Activated CD4-positive, alpha-beta T cell treated with anti-CD3 and anti-CD28 coated beads, Interleukin-10, Interleukin-2, amounts not matched to agents 100 ng/mL and 50 ng/mL, durations not matched to agents 16 hours and 8 hours (primary cell): ENCODE results near the gene CTDSPL.

Experiments used
- DNase-seq: peaks from one replicate; pipeline ENCODE4 v3.0.0-alpha.2; 2020

Gene CTDSPL

GRCh38 chr3:37855363-37855970 lies 6.2 kb upstream of the CTDSPL start:
- DNase-seq, result peak; percentile 77

GRCh38 chr3:37856381-37856780 lies 5.3 kb upstream of the CTDSPL start:
- DNase-seq, result no peak

DNA sequence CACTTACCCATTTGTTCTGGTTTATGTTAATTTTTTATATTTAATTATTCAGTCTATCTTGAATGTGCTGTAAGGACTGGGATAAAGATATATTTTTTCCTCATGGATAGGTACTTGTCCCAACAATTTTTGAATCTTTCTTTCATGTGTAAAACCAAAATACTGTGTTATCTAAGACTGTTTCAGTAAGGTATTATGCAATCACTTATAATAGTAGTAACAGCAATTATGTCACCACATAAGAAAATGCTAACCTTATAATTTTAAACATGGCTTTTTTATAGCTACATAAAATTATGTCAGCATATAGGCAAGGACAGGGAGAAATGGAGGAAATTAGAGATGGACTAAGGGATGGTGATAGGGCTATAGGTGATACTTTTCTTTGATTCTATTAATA lies 2.9 kb upstream of the CTDSPL start:
- no peak for DNase-seq

- DNase-seq, result no peak
These were observed 2.3 kb upstream of the CTDSPL start for GRCh38 chr3:37859354-37859753.

DNA sequence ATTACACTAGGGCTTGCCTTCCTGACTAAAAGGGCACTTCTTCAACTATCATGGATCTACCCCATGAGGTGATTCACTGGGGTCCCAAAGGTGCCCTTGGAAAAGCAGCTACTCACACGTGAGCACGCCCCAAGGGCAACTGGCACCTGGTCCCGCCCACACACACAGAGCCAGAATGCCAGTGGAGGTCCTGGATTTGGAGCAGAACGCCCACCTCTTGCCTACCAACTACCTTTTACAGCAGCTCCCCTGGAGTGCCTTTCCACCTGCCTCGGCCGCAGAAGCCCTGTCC lies 1.8 kb upstream of the CTDSPL start:
- no peak for DNase-seq

GRCh38 chr3:37862219-37862902 lies 681 bp downstream of the CTDSPL start:
- peak; percentile 11 for DNase-seq

DNA sequence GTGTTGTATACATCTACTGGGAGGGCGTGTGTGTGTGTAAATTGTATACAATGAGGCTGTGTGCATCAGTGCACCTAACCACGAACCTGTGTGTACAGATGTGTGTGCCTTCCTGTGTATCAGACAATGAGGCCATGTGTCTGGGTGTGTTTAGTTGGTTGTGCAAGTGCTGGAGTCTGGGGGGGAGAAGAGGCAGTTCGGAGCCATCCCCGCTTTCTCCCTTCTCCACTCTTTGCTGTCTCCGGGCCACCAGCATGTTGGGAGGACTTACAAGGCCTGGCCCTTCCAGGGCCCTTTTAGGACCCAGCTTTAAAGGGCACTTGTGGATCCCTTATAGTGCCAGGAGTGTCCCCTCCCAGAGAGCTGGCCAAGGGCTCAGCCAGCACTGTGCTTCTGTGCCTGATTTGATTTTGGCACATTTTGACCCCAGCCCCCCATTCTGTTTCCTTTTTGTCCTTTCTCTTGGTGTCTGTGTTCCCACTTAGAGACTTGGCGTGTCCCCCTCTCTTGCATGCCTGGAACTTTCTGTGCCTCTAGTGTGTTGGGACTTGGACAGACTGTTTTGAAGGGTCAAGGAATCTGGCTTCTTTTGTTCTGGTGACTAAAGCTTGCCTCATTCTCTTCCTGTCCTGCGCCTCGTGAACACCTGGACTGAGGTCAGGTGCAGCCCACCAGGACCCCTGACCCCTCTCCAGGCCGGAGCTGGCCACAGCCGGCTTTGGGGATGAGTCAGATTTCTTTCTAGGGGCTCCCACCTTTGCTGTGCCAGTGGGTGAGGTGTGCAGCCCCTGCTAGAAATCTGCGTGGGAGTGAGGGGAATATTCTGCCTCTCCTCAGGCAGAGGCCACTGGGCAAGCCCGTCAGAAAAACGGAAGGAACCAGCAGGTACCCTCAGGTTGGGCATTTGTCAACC lies 1.5 kb downstream of the CTDSPL start:
- no peak for DNase-seq

DNA sequence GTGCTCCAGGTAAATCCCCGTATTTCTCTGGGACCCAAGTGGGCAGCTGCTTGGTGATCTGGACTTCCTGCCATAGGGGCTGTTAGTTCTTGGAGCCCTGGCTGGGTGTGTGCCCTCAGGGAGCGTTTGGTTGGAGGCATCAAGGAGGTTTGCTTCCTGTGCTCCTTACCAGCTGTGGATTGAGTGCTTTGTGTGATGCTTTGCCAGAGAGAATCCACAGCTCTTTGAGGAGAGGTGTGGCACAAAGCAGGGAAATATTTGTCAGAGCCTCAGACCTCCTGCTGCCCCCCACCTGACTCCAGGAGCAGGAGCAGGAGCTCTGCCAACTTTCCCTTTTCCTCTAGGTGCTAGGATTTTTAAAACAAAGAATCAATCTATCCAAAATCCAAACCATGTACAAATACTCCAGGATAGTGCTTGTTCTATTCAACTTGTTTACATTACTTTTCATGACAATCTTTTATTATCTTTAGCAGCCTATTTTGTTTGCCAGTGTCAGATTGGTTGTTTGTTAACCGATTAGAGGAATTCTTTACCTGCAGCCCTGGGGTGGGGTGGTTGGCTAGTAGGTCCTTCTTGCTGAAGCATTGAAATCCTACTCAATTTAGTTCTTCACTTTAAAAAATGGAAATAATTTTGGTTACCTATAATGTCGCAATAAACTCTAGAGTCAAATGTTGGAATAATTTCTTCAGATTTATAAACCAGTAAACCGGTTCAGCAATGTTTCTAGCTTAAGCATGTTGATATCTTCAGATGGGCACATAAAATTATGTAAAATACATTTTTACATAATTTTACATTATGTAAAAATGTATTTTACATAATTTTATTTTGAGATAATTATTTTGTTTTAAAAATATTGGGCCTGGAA lies 2.5 kb downstream of the CTDSPL start:
- no peak for DNase-seq

GRCh38 chr3:37864904-37865303 lies 3.2 kb downstream of the CTDSPL start:
- DNase-seq, result peak; percentile 22

- no peak for DNase-seq
These were observed 5.5 kb downstream of the CTDSPL start for GRCh38 chr3:37867144-37867543.

GRCh38 chr3:37871858-37872257 lies 10.2 kb downstream of the CTDSPL start:
- no peak for DNase-seq

GRCh38 chr3:37872413-37873160 lies 10.9 kb downstream of the CTDSPL start:
- no peak for DNase-seq

DNA sequence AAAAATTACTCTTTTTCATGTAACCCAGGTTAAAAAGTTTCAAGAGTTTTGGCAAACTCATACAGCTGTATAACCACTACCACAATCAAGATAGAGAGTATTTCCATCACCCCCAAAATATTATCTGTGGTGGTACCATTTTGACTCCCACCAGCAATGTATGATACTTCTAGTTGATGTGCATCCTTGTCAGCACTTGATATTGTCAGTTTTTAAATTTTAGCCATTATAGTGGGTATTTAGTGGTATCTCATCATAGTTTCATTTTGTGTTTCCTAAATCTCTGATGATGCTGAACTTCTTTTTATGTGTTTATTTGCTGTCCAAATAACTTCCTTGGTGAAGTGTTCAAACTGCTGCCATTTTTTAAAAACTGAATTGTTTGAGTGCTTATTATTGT lies 14.6 kb downstream of the CTDSPL start:
- DNase-seq, result no peak

DNA sequence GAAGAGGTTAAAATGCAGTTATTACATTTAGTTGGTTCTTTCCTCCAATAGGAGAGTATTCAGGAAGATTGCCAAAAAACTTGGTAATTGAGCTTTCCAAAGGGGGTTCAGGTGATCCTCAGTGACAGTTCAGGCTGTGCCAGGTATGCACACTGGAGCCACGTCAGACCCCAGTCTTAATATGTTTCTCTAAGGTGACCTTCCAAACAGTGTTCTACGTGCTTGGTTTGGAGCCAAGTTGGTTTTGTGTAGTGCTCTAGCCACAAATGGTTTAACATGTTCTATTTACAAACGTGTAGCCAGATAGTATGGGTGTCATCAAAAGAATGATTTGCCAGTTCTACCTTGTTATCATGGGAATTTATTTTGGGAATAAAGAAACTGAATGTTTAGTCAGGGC lies 21.0 kb downstream of the CTDSPL start:
- no peak for DNase-seq

DNA sequence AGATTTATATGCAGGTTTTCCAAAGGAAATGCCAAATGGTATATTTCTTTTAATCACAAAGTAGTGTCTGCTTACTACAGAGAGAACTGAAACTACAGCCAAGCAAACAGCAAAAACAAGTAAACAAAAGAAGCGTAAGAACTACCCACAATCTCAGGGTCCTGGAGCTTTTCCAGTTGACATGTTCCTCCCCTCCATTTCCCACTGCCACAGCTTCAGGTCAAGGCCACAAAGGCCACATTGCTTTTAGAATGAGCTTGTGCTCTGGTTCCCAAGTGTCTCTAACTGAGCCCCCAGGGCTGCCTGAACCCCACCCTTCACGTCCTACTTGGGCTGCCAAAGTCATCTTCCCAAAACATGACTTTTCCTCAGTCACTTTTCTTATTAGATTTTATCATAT lies 24.1 kb downstream of the CTDSPL start:
- DNase-seq, result no peak

DNA sequence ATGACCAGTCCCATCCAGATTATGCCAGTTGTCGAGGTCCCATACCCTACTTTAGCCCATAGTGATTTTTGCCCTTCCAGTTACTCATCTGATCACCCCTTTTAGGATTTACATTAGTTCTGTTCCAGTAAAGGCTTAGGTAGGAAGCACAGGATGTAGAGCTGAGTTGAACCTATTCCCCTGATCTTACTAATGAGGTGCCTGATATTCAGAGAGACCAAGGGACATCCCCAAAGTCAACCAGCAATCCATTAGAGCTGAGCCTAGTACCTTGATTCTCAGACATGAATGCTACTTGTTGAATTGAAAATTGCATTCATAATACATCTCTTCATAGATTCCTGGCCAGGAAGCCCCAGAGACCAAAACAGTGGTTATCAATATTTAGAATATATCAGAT lies 24.7 kb downstream of the CTDSPL start:
- no peak for DNase-seq

GRCh38 chr3:37887062-37887461 lies 25.4 kb downstream of the CTDSPL start:
- DNase-seq, result no peak

GRCh38 chr3:37887824-37888223 lies 26.1 kb downstream of the CTDSPL start:
- DNase-seq, result no peak

GRCh38 chr3:37888421-37888820 lies 26.7 kb downstream of the CTDSPL start:
- no peak for DNase-seq

DNA sequence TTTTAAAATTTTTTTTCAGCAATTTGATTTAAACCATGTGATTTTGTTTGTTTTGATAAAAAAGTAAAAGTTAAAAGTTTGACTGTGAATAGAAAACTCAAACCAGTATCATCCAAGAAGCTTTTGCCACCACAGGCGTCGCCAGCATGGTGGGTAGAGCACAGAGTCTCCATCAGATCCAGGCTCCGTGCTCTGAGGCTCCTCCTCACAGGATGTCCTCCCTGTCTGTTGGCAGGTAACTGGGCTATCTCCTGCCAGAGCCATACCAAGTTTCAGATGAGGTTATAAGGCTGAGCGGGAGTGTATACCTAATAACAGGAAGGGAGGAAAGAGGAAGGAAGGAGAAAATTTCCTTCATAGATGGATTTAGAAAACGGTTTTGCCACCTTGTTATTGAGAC lies 28.8 kb downstream of the CTDSPL start:
- DNase-seq, result no peak

- no peak for DNase-seq
These were observed 29.5 kb downstream of the CTDSPL start for GRCh38 chr3:37891227-37891626.

DNA sequence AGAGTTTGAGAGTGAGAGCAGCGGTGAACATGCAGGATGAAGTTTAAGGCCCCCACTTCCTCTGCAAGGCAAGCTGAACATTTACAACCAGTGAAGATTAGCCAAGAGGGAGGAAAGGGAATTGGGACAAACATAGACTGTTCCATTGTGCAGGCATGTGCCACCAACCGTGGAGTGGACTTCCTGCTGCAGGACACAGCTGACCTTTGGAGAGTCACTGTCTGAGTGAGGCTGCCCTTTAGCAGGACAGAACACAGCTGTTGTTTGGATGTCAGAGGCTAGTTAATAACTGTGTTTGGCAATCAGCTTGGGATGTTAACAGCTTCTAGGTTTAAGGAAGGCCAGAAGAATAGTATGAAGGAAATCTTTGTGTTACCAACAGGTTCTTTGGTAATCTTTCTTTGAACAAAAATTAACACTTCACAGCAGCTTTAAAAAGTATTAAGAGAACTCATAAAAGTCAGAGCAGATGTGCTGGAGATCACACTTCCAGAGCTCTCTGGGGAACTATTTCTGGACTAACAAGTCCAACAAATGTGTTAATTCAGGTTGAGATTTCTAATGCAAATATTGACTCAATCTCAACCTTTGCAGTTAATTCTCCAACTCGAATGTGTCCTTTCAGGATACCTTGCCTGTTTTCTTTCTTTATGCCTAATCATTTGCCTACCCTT lies 31.4 kb downstream of the CTDSPL start:
- no peak for DNase-seq
